ENCODE data around the gene RPP14. TPM values are rescaled to one million over a fixed set of nuclear protein-coding genes. Genes with fewer than 3 reads are reported as not detected.
A peak's percentile ranks its signal among the peaks of the same experiment; 100 is the strongest.

RPP14 gene
- total RNA-seq, 1 donor from 2014 or later: 17.7 TPM

- Mint-ChIP-seq H3K4me3 (no peak overlapping the region), H3K36me3 (ENCODE audit: low read depth) (peaks cover 10% of the 10 kb centered on the region), H3K27me3 (peaks cover 3% of the 10 kb centered on the region), H3K27ac (no peak overlapping the region), H3K9me3 (no peaks in the 10 kb centered on the region), H3K4me1 (peaks cover 1% of the 10 kb centered on the region)
- ChIA-PET CTCF (interaction anchor here (0.7 to 8.9 kb wide), 4 partner anchors 24 to 120 kb away, joined by 3 to 167 read pairs (median 24); no protein-coding TSS in a partner anchor), POLR2A (no interaction called here)
- no peak for TF ChIP-seq CTCF (IDR thresholded peaks at IDR 0.05)
- intact Hi-C loops (cut with micrococcal nuclease): no loop called here
- ATAC-seq (ENCODE audit: low read depth) (no peak), DNase-seq (no peak)
Observed at GRCh38 chr3:58298190-58298589, 7.9 kb upstream of the RPP14 start.

GRCh38 chr3:58299075-58299474 is 7.0 kb upstream of the RPP14 start:
- no peak for TF ChIP-seq CTCF (IDR thresholded peaks at IDR 0.05)
- ChIA-PET CTCF (interaction anchor here (0.6 to 8.9 kb wide), 13 partner anchors 11 to 291 kb away, joined by 3 to 167 read pairs (median 4); partner anchors contain the start of gene FLNB), POLR2A (interaction anchor here (0.6 to 2.7 kb wide), 3 partner anchors 82 to 121 kb away, joined by 5 to 23 read pairs (median 7); no protein-coding TSS in a partner anchor)
- H3K36me3 Mint-ChIP-seq (ENCODE audit: low read depth): peaks cover under 1% of the 10 kb centered on the region
- H3K4me1 Mint-ChIP-seq: peaks cover 1% of the 10 kb centered on the region
- H3K27ac Mint-ChIP-seq: no peak overlapping the region
- ATAC-seq (ENCODE audit: low read depth) (no peak), DNase-seq (no peak)
- no peak overlapping the region for H3K4me3 Mint-ChIP-seq
- H3K27me3 Mint-ChIP-seq: peaks cover 3% of the 10 kb centered on the region
- no peaks in the 10 kb centered on the region for H3K9me3 Mint-ChIP-seq
- intact Hi-C loops (cut with micrococcal nuclease): no loop called here

- Mint-ChIP-seq H3K27me3 (peaks cover 3% of the 10 kb centered on the region), H3K27ac (no peak overlapping the region), H3K4me1 (peaks cover 1% of the 10 kb centered on the region), H3K9me3 (no peaks in the 10 kb centered on the region), H3K4me3 (no peak overlapping the region), H3K36me3 (ENCODE audit: low read depth) (no peaks in the 10 kb centered on the region)
- ChIA-PET CTCF (interaction anchor here (0.8 to 8.9 kb wide), 13 partner anchors 12 to 292 kb away, joined by 3 to 167 read pairs (median 4); partner anchors contain the start of gene FLNB), POLR2A (interaction anchor here (0.5 to 2.7 kb wide), 4 partner anchors 83 to 184 kb away, joined by 5 to 23 read pairs (median 6); no protein-coding TSS in a partner anchor)
- DNase-seq (no peak), ATAC-seq (ENCODE audit: low read depth) (peak; percentile 58)
- intact Hi-C loops (cut with micrococcal nuclease): loop anchor here (1.0 kb wide), 4 partner anchors 63 to 123 kb away; partner anchors contain the start of gene ABHD6
- TF ChIP-seq CTCF (IDR thresholded peaks at IDR 0.05): no peak
Observed at GRCh38 chr3:58299839-58300516, 6.1 kb upstream of the RPP14 start.

- intact Hi-C loops (cut with micrococcal nuclease): loop anchor here (1.0 to 5.0 kb wide), 5 partner anchors 14 to 745 kb away; partner anchors contain the start of genes CFAP20DC, FLNB and SLMAP
- Mint-ChIP-seq H3K4me1 (peaks cover 29% of the 10 kb centered on the region), H3K36me3 (ENCODE audit: low read depth) (peaks cover 37% of the 10 kb centered on the region), H3K4me3 (peak overlapping the region; percentile 98), H3K9me3 (no peaks in the 10 kb centered on the region), H3K27ac (no peak overlapping the region), H3K27me3 (no peaks in the 10 kb centered on the region)
- no peak for DNase-seq
- ChIA-PET POLR2A (interaction anchor here (1.6 to 2.8 kb wide), 3 partner anchors 13 to 108 kb away, joined by 5 to 13 read pairs (median 9); no protein-coding TSS in a partner anchor), CTCF (interaction anchor here (0.8 to 4.5 kb wide), 29 partner anchors 10 to 405 kb away, joined by 3 to 60 read pairs (median 6); partner anchors contain the start of genes KCTD6 and PXK)
- ATAC-seq (ENCODE audit: low read depth): no peak
- no peak for TF ChIP-seq CTCF (IDR thresholded peaks at IDR 0.05)
Observed at GRCh38 chr3:58307639-58308215, 1.7 kb downstream of the RPP14 start.

GRCh38 chr3:58308728-58309127 is 2.7 kb downstream of the RPP14 start:
- Mint-ChIP-seq H3K27me3 (no peaks in the 10 kb centered on the region), H3K9me3 (no peaks in the 10 kb centered on the region), H3K36me3 (ENCODE audit: low read depth) (peaks cover 46% of the 10 kb centered on the region), H3K4me3 (no peak overlapping the region), H3K4me1 (peaks cover 29% of the 10 kb centered on the region), H3K27ac (no peak overlapping the region)
- ATAC-seq (ENCODE audit: low read depth) (no peak), DNase-seq (no peak)
- ChIA-PET POLR2A (no interaction called here), CTCF (interaction anchor here (1.0 to 4.5 kb wide), 10 partner anchors 9 to 322 kb away, joined by 3 to 60 read pairs (median 18); partner anchors contain the start of gene KCTD6)
- TF ChIP-seq CTCF (IDR thresholded peaks at IDR 0.05): no peak
- intact Hi-C loops (cut with micrococcal nuclease): loop anchor here (5.0 kb wide), 3 partner anchors 301 to 744 kb away; partner anchors contain the start of genes CFAP20DC, FLNB and SLMAP

Data from activated B cell treated with CpG ODN at 0.5 μM for 24 hours (primary cell).